Uterus (tissue), 4 donors: Measurements from ENCODE around the gene TTLL8. TPM values are rescaled to one million over a fixed set of nuclear protein-coding genes. Genes with fewer than 3 reads are reported as not detected.

Source experiments
- DNase-seq, 2 donors: peaks; one replicate each; pipeline ENCODE4 v3.0.0-alpha.2; 2019 to 2020
- H3K27ac ChIP-seq, 2 donors: fragments of 200-600 bp; sonication (generic); 1 replicate in 1 of 2; 2 replicates in 1 of 2; pipeline ENCODE4 v1.5.1; 2016 to 2018
- H3K27me3 ChIP-seq, 2 donors: fragments of 200-600 bp; sonication (generic); one replicate each; pipeline ENCODE4 v1.5.1; 2018 to 2019; ENCODE audit warnings: control low read depth in 1 of 2
- H3K36me3 ChIP-seq, 2 donors: fragments of 200-600 bp; sonication (generic); one replicate each; pipeline ENCODE4 v1.5.1; 2019; ENCODE audit warnings: control low read depth in 1 of 2
- H3K4me1 ChIP-seq, 2 donors: fragments of 200-600 bp; sonication (generic); one replicate each; pipeline ENCODE4 v1.5.1; 2018 to 2019; ENCODE audit warnings: control low read depth in 1 of 2
- H3K4me3 ChIP-seq, 2 donors: fragments of 200-600 bp; sonication (generic); 1 replicate in 1 of 2; 2 replicates in 1 of 2; pipeline ENCODE4 v1.5.1; 2018 to 2019; ENCODE audit warnings: mild to moderate bottlenecking in 1 of 2
- H3K9me3 ChIP-seq, 2 donors: fragments of 200-600 bp; sonication (generic); one replicate each; pipeline ENCODE4 v1.5.1; 2019; ENCODE audit warnings: control low read depth in 1 of 2
- CTCF ChIP-seq, 4 experiments: fragments of 200-600 bp in 2 of 4; fragments of 450-650 bp in 2 of 4; sonication (generic) in 2 of 4; IDR thresholded peaks; one replicate each; pipeline ENCODE4 v1.5.1; 2016 to 2019; ENCODE audit warnings: antibody characterized with exemption in 4 of 4, mild to moderate bottlenecking in 2 of 4, moderate library complexity in 1 of 4
- POLR2A ChIP-seq, 2 donors: fragments of 450-650 bp; IDR thresholded peaks; one replicate each; pipeline ENCODE4 v1.6.1; 2016; ENCODE audit warnings: antibody characterized with exemption in 2 of 2, mild to moderate bottlenecking in 1 of 2, moderate library complexity in 1 of 2
- intact Hi-C: fragments of 100-400 bp; cut with DNase I; formaldehyde crosslinking; loops from one replicate; pipeline ENCODE4 v1.15.1; 2023; ENCODE audit warnings: low total_unique reads
- total RNA-seq, 4 donors: library from RNA; depleted of rRNA in 3 of 4; stranded (reverse); fragments of >200 nt in 3 of 4; gene quantifications; one replicate each; pipeline versions ENCODE4 v1.1.0 to v1.2.4, GENCODE V29; 2014 to 2023
- donor health status: DM: yes; HTN: yes; CAD: no.

TTLL8 gene
- total RNA-seq, 4 donors from 2014 or later: not detected

- Histone ChIP-seq H3K27me3 (peaks cover 0 to 4% of the 10 kb centered on the region in 2 donors), H3K36me3 (no peaks in the 10 kb centered on the region), H3K4me1 (no peaks in the 10 kb centered on the region), H3K9me3 (no peaks in the 10 kb centered on the region), H3K4me3 (no peak overlapping the region), H3K27ac (no peak overlapping the region)
- no peak for DNase-seq
- intact Hi-C loops: no loop called here
- no peak for TF ChIP-seq CTCF (IDR thresholded peaks at IDR 0.05)
- no peak for TF ChIP-seq POLR2A (IDR thresholded peaks at IDR 0.05)
These were observed 28.4 kb upstream of the TTLL8 start for GRCh38 chr22:50086526-50086925.

- Histone ChIP-seq H3K27ac (no peak within 1 kb of the TSS), H3K9me3 (no peaks in the 10 kb centered on the region), H3K36me3 (no peaks in the 10 kb centered on the region), H3K4me1 (no peaks in the 10 kb centered on the region), H3K4me3 (no peak within 1 kb of the TSS), H3K27me3 (peaks cover 0 to 4% of the 10 kb centered on the region in 2 donors)
- TF ChIP-seq POLR2A (IDR thresholded peaks at IDR 0.05): no peak
- intact Hi-C loops: no loop called here
- no peak for DNase-seq
These were observed 27.3 kb upstream of the TTLL8 start, which contains the start of gene MLC1 for GRCh38 chr22:50085211-50085972. TSS of gene MLC1 (minus strand) at chr22:50085426. CDS start at chr22:50084902, 524 bp downstream.

- H3K4me3 ChIP-seq: no peak overlapping the region
- no peak for DNase-seq
- H3K4me1 ChIP-seq: no peaks in the 10 kb centered on the region
- no peaks in the 10 kb centered on the region for H3K36me3 ChIP-seq
- H3K27ac ChIP-seq: no peak overlapping the region
- H3K27me3 ChIP-seq: peaks cover 0 to 4% of the 10 kb centered on the region in 2 donors
- TF ChIP-seq CTCF (IDR thresholded peaks at IDR 0.05) (no peak), POLR2A (IDR thresholded peaks at IDR 0.05) (no peak)
- H3K9me3 ChIP-seq: no peaks in the 10 kb centered on the region
- intact Hi-C loops: no loop called here
These were observed 26.5 kb upstream of the TTLL8 start for GRCh38 chr22:50084614-50085021.

DNA sequence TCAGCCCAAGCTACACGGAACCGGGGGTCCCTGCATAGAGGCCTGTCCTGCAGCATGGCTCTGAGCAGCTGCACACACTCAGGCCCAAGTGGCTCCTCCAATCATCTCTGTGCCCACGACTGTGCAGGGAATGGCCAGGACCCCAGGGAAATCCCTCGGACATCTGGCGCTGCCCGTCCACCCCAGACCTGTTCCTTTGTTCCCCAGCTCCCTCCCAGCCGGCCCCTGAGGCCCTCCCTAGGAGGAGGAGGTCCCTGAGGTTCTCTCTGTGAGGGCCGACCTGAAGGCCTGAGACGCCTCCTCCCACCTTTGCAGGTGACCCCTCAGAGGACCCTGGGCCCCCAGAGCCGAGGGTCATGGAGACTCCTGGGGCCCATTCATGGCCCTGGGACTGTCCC lies 26.0 kb upstream of the TTLL8 start:
- no peaks in the 10 kb centered on the region for H3K36me3 ChIP-seq
- H3K4me1 ChIP-seq: no peaks in the 10 kb centered on the region
- H3K9me3 ChIP-seq: no peaks in the 10 kb centered on the region
- no peak overlapping the region for H3K4me3 ChIP-seq
- peaks cover 0 to 4% of the 10 kb centered on the region in 2 donors for H3K27me3 ChIP-seq
- intact Hi-C loops: no loop called here
- DNase-seq: no peak
- H3K27ac ChIP-seq: no peak overlapping the region
- TF ChIP-seq CTCF (IDR thresholded peaks at IDR 0.05) (no peak), POLR2A (IDR thresholded peaks at IDR 0.05) (no peak)

DNA sequence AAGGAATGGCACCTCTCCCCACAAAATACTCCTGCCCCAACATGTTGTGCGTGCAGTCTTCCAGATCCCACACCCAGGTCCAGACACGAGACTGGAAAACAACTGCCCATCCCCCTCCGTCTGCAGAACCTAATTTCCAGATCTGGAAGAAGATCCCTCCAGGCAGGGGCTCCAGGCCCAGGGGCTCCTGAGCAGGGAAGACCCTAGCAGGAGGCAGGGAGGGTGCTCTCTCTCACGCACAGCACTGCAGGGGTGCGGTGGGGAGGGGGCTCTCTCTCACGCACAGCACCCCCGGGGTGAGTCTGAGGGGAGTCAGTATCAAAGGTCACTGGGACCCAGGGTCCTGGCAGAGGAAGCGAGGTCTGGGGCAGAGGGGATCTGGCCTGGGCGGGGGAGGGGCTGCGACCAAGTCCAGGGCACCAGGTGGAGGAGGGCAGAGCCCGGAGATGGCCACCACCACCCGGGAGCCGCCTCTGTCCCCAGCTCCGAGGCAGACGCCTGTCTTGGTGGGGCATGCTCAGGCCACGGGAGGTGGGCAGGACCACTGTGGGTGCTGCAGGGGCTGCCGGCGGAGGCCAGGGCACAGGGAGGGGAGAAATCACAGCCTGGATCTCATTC lies 25.5 kb upstream of the TTLL8 start:
- no peaks in the 10 kb centered on the region for H3K4me1 ChIP-seq
- intact Hi-C loops: no loop called here
- no peaks in the 10 kb centered on the region for H3K9me3 ChIP-seq
- TF ChIP-seq CTCF (IDR thresholded peaks at IDR 0.05) (no peak), POLR2A (IDR thresholded peaks at IDR 0.05) (no peak)
- no peak overlapping the region for H3K27ac ChIP-seq
- no peak for DNase-seq
- peaks cover 0 to 2% of the 10 kb centered on the region in 2 donors for H3K27me3 ChIP-seq
- H3K36me3 ChIP-seq: no peaks in the 10 kb centered on the region
- no peak overlapping the region for H3K4me3 ChIP-seq
